Germinal center (tissue), 1 donor: ENCODE data around the gene LARP4B.

Experiments
- DNase-seq: peaks from one replicate; pipeline ENCODE4 v3.0.0; 2012; ENCODE audit warnings: mixed read lengths, low spot score

Gene LARP4B

GRCh38 chr10:824946-825345 lies 106.6 kb downstream of the LARP4B start:
- no peak for DNase-seq

GRCh38 chr10:824497-824896 lies 107.0 kb downstream of the LARP4B start:
- no peak for DNase-seq

- DNase-seq = peak; percentile 18
Measured at GRCh38 chr10:822661-823367, 108.7 kb downstream of the LARP4B start.

GRCh38 chr10:822197-822596 lies 109.3 kb downstream of the LARP4B start:
- DNase-seq = no peak

GRCh38 chr10:821322-821721 lies 110.2 kb downstream of the LARP4B start:
- no peak for DNase-seq

GRCh38 chr10:819816-820215 lies 111.7 kb downstream of the LARP4B start:
- no peak for DNase-seq

GRCh38 chr10:819326-819725 lies 112.2 kb downstream of the LARP4B start:
- no peak for DNase-seq

- DNase-seq = no peak
Measured at GRCh38 chr10:818526-819220, 112.8 kb downstream of the LARP4B start.

GRCh38 chr10:818010-818409 lies 113.5 kb downstream of the LARP4B start:
- DNase-seq = no peak

- no peak for DNase-seq
Measured at GRCh38 chr10:817371-817770, 114.1 kb downstream of the LARP4B start.

GRCh38 chr10:816958-817357 lies 114.5 kb downstream of the LARP4B start:
- no peak for DNase-seq

GRCh38 chr10:816091-816477 lies 115.4 kb downstream of the LARP4B start:
- DNase-seq = no peak

GRCh38 chr10:815338-816090 lies 116.0 kb downstream of the LARP4B start:
- no peak for DNase-seq

GRCh38 chr10:814536-815302 lies 116.8 kb downstream of the LARP4B start:
- DNase-seq = no peak

- DNase-seq = no peak
Measured at GRCh38 chr10:813286-813685, 118.2 kb downstream of the LARP4B start.

GRCh38 chr10:812787-813186 lies 118.7 kb downstream of the LARP4B start:
- no peak for DNase-seq

GRCh38 chr10:811379-812175 lies 119.9 kb downstream of the LARP4B start:
- no peak for DNase-seq

- no peak for DNase-seq
Measured at GRCh38 chr10:810351-810846, 121.1 kb downstream of the LARP4B start.

GRCh38 chr10:809671-810350 lies 121.7 kb downstream of the LARP4B start:
- no peak for DNase-seq

GRCh38 chr10:807958-808353 lies 123.5 kb downstream of the LARP4B start:
- no peak for DNase-seq
